Neural progenitor cell (in vitro differentiated cells): ENCODE data around the gene ADGRV1.

Experiments
- EZH2 ChIP-seq: fragments of 200-600 bp; sonication (generic); IDR thresholded peaks from 2 replicates; pipeline ENCODE4 v1.6.1; 2017; ENCODE audit warnings: antibody characterized with exemption, mild to moderate bottlenecking, moderate library complexity
- TF ChIP-seq, protein P1 (sequence below): fragments of 200-600 bp; sonication (generic); IDR thresholded peaks from 2 replicates; pipeline ENCODE4 v1.5.1; 2017; ENCODE audit warnings: antibody characterized with exemption, mild to moderate bottlenecking

GRCh38 chr5:90957906-90958305 lies 399.3 kb downstream of the ADGRV1 start:
- TF ChIP-seq, protein P1, sequence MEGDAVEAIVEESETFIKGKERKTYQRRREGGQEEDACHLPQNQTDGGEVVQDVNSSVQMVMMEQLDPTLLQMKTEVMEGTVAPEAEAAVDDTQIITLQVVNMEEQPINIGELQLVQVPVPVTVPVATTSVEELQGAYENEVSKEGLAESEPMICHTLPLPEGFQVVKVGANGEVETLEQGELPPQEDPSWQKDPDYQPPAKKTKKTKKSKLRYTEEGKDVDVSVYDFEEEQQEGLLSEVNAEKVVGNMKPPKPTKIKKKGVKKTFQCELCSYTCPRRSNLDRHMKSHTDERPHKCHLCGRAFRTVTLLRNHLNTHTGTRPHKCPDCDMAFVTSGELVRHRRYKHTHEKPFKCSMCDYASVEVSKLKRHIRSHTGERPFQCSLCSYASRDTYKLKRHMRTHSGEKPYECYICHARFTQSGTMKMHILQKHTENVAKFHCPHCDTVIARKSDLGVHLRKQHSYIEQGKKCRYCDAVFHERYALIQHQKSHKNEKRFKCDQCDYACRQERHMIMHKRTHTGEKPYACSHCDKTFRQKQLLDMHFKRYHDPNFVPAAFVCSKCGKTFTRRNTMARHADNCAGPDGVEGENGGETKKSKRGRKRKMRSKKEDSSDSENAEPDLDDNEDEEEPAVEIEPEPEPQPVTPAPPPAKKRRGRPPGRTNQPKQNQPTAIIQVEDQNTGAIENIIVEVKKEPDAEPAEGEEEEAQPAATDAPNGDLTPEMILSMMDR: no peak
- TF ChIP-seq EZH2: no peak
